ENCODE results near the gene CDC42SE1.

Gene CDC42SE1

DNA sequence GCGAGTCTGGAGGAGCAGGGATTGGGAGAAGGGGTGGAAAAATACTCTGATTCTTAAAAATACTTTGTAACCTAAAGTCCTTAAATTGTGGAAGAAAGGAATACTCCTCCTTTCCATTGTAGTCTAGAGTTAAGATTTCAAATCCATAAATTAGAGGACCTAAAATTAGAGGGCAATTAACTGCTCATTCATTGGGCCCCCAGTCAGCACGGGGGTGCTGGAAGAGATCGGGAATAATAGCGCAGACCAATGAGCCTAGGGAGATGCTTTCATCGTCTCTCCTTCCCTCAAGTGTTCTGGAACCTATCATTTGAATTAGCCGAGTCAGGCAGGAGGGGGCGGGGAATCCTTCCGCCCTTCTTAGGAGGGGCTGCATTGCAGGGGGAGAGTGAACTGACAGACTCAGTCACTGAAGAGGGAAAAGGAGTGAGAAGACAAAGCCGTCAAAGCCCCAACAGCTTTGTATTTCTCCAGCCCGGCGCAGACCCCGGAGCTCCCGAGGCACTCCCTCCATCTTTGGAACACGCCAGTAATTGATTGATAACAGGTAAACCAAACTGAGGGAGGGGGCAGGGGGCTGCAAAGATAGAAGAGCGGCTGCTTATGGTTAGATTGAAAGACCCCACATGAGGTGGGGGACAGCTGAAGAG lies 710 bp upstream of the CDC42SE1 start, which contains the start of gene MLLT11:
TSS of gene MLLT11 (plus strand) at position 391 of the 650 bp plus-strand sequence. CDS start 6,828 bp downstream, outside the sequence.
- Histone ChIP-seq H3K27ac (peak within 1 kb of the TSS; percentile 77), H3K9me3 (ENCODE audit: low read depth, low read length) (no peaks in the 10 kb centered on the region), H3K36me3 (ENCODE audit: insufficient read depth, low read length) (peaks cover 30% of the 10 kb centered on the region), H3K9ac (ENCODE audit: insufficient read length) (peak within 1 kb of the TSS; percentile 89), H3K4me3 (peak within 1 kb of the TSS; percentile 97)
- no peak for DNase-seq (ENCODE audit: low read depth, low spot score)
- TF ChIP-seq POLR2AphosphoS5 (IDR thresholded peaks at IDR 0.05; ENCODE audit: borderline replicate concordance, low read depth, low read length) = peak; percentile 79
- no peak for TF ChIP-seq EZH2 (IDR thresholded peaks at IDR 0.05)
- TF ChIP-seq FOXP2 (optimal IDR thresholded peaks at IDR 0.05; ENCODE audit: control extremely low read depth, extremely low read length, insufficient read depth) = no peak

DNA sequence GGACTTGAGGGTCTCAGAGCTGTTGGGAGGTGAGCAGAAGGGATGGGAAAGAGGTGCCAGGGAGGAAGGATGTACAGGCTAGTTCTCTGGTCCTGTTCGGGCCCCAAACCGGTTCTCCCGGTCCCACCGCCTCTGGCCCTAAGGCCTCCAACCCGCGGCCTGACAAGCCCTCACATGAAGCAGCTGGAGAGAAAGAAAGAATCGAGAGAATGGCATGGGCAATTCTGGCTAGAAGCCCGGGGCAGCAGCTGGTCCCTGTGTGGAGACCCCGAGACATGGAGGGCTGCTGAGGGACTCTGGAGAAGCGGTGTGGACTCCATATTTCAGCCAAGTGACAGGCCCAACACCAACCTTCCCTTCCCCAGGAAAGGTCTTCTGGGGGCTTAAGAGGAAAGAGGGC lies 730 bp downstream of the CDC42SE1 start:
- no peak for DNase-seq (ENCODE audit: low read depth, low spot score)
- 0 out of 2 replicates have a peak overlapping the region, but pooled peaks have one; percentile 21 for H3K27ac ChIP-seq
- H3K4me3 ChIP-seq = peak overlapping the region; percentile 97
- peaks cover 41% of the 10 kb centered on the region for H3K36me3 ChIP-seq (ENCODE audit: insufficient read depth, low read length)
- H3K9ac ChIP-seq (ENCODE audit: insufficient read length) = peak overlapping the region; percentile 89
- no peaks in the 10 kb centered on the region for H3K9me3 ChIP-seq (ENCODE audit: low read depth, low read length)
- TF ChIP-seq FOXP2 (optimal IDR thresholded peaks at IDR 0.05; ENCODE audit: control extremely low read depth, extremely low read length, insufficient read depth) = no peak
- TF ChIP-seq EZH2 (IDR thresholded peaks at IDR 0.05) = no peak
- TF ChIP-seq POLR2AphosphoS5 (IDR thresholded peaks at IDR 0.05; ENCODE audit: borderline replicate concordance, low read depth, low read length) = no peak

DNA sequence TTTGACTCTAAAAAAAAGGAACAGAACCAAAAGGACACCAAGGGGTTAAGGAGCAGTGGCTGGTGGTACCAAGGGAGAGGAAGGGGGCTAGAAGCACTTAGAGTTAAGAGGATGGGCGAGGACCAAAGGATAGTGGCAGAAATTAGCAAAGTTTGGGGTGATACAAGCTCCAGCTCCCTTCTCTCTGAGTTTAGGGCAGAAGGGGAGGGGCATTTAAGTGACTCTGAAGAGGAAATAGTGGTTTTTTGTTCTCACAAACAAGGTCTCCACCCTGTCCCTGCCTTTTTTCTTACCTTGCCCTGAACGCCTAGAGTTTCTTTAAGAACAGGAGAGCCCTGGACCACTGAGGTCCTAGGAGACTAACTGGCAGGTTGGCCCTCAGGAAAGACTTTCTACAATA lies 3.3 kb downstream of the CDC42SE1 start:
- Histone ChIP-seq H3K36me3 (ENCODE audit: insufficient read depth, low read length) (peaks cover 43% of the 10 kb centered on the region), H3K9ac (ENCODE audit: insufficient read length) (no peak overlapping the region), H3K4me3 (no peak overlapping the region), H3K27ac (no peak overlapping the region), H3K9me3 (ENCODE audit: low read depth, low read length) (no peaks in the 10 kb centered on the region)
- TF ChIP-seq FOXP2 (optimal IDR thresholded peaks at IDR 0.05; ENCODE audit: control extremely low read depth, extremely low read length, insufficient read depth) (no peak), POLR2AphosphoS5 (IDR thresholded peaks at IDR 0.05; ENCODE audit: borderline replicate concordance, low read depth, low read length) (no peak), EZH2 (IDR thresholded peaks at IDR 0.05) (no peak)
- DNase-seq (ENCODE audit: low read depth, low spot score) = no peak

DNA sequence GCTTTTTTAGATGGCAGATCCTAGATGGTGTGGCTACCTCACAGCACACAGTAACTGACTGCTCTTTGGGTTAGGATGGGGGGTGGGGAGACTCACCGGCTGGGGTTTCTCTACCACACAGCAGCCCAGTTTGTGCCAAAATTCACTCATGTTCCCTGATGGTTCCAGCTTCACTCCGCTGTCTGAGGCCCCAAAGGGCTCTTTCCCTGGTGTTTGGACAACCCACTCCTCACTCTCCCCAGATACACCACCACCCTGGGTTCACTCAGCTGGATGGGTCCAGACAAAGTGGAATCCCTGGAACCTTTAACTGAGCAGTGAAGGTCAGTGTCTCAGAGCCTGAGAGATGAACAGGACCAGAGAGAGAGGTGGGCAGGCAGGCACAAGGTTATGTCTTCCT lies 3.8 kb downstream of the CDC42SE1 start:
- TF ChIP-seq FOXP2 (optimal IDR thresholded peaks at IDR 0.05; ENCODE audit: control extremely low read depth, extremely low read length, insufficient read depth) (no peak), EZH2 (IDR thresholded peaks at IDR 0.05) (no peak), POLR2AphosphoS5 (IDR thresholded peaks at IDR 0.05; ENCODE audit: borderline replicate concordance, low read depth, low read length) (no peak)
- H3K9ac ChIP-seq (ENCODE audit: insufficient read length) = no peak overlapping the region
- H3K27ac ChIP-seq = no peak overlapping the region
- no peak overlapping the region for H3K4me3 ChIP-seq
- no peak for DNase-seq (ENCODE audit: low read depth, low spot score)
- peaks cover 43% of the 10 kb centered on the region for H3K36me3 ChIP-seq (ENCODE audit: insufficient read depth, low read length)
- no peaks in the 10 kb centered on the region for H3K9me3 ChIP-seq (ENCODE audit: low read depth, low read length)

DNA sequence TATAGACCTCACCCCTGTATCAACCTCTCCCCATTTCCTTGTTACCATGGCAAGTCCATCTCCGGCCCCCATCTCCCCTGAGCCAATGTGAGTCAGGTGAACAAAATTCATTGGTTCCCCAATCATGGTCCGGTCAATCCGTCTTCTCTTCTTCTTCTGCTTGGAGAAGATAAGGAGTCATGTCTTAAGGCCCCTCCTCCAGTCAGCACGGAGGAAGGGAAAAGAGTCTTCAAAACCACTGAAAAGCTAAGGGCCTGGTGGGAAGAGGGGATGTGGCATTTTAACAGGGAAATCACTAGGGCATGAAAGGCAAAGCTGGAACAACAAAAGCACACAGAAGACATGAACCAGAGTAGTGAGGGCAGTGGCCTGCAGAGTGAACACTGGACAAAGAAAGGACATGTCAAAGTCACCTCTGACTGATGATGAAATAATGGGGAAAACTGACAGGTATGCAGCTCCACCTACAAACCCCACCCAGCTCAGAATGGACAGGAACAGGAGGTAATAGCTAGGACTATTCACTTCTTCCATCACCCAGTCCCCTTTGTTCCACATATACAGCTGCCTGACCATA lies 4.4 kb downstream of the CDC42SE1 start:
- H3K27ac ChIP-seq = no peak overlapping the region
- no peak for DNase-seq (ENCODE audit: low read depth, low spot score)
- TF ChIP-seq EZH2 (IDR thresholded peaks at IDR 0.05) = no peak
- no peak for TF ChIP-seq POLR2AphosphoS5 (IDR thresholded peaks at IDR 0.05; ENCODE audit: borderline replicate concordance, low read depth, low read length)
- no peak for TF ChIP-seq FOXP2 (optimal IDR thresholded peaks at IDR 0.05; ENCODE audit: control extremely low read depth, extremely low read length, insufficient read depth)
- no peak overlapping the region for H3K9ac ChIP-seq (ENCODE audit: insufficient read length)
- no peak overlapping the region for H3K4me3 ChIP-seq
- no peaks in the 10 kb centered on the region for H3K9me3 ChIP-seq (ENCODE audit: low read depth, low read length)
- H3K36me3 ChIP-seq (ENCODE audit: insufficient read depth, low read length) = peaks cover 43% of the 10 kb centered on the region

DNA sequence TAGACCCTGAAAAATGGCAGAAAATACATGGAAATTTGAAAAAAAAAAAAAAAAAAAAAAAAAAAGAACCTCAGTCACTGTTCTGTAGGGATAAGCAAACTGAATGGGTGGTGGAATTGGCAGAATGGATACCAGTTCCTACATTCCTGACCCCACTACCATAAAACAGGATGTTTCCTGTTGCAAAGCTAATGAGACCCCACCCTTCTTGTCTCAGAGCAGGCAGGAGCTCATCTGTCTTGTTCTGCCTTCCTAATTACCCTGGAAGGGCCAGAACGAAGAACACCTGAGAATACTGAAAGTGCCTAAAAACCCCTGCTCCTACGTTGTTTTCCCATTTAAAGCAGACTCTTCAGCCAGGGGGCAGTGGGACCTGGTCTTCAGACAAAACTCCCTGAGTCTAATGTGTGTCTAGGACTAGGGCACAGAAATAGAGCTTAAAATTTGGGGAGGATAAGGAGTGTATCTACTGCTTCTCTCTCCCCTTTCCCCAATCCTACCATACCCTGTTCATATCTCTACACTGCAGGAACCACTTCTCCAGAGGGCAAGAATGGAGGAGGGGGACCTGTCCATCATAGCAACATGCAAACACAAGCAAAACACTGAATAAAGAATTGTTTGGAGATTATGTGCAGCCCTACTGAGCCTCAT lies 7.9 kb downstream of the CDC42SE1 start:
- no peak for DNase-seq (ENCODE audit: low read depth, low spot score)
- H3K9me3 ChIP-seq (ENCODE audit: low read depth, low read length) = no peaks in the 10 kb centered on the region
- no peak overlapping the region for H3K9ac ChIP-seq (ENCODE audit: insufficient read length)
- TF ChIP-seq POLR2AphosphoS5 (IDR thresholded peaks at IDR 0.05; ENCODE audit: borderline replicate concordance, low read depth, low read length) = peak; percentile 16; the same call in 1 of the 2 replicates
- TF ChIP-seq FOXP2 (optimal IDR thresholded peaks at IDR 0.05; ENCODE audit: control extremely low read depth, extremely low read length, insufficient read depth) = no peak
- H3K27ac ChIP-seq = no peak overlapping the region
- H3K36me3 ChIP-seq (ENCODE audit: insufficient read depth, low read length) = peaks cover 39% of the 10 kb centered on the region
- H3K4me3 ChIP-seq = no peak overlapping the region

DNA sequence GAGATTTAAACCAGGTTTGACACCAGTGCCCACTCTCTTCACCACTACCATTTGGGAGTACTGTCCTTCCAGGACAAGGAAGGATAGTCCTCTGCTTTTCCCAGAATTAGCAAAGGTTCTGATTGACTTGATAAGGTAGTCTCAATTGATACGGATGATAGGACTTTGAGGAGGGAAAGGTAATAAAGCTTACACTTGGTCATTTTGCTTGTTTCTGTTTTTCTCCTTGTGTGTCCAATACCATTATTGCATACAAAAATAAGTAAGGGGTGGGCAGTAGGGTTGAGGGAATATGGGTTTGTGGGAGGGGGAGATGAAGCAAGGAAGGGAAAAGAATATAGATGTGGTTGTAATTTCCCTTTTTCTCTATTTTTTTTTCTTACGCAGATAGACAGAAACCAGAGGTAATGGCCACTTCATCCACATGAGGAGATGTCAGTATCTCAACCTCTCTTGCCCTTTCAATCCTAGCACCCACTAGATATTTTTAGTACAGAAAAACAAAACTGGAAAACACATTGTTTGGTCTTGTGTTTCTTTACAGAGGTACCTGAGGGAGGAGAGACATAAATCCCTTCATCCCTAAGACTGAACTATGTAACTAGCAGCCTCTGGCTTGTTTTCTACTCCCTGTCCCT lies 9.3 kb downstream of the CDC42SE1 start:
- TF ChIP-seq FOXP2 (optimal IDR thresholded peaks at IDR 0.05; ENCODE audit: control extremely low read depth, extremely low read length, insufficient read depth) (no peak), EZH2 (IDR thresholded peaks at IDR 0.05) (no peak), POLR2AphosphoS5 (IDR thresholded peaks at IDR 0.05; ENCODE audit: borderline replicate concordance, low read depth, low read length) (peak; percentile 26; the same call in 1 of the 2 replicates)

DNA sequence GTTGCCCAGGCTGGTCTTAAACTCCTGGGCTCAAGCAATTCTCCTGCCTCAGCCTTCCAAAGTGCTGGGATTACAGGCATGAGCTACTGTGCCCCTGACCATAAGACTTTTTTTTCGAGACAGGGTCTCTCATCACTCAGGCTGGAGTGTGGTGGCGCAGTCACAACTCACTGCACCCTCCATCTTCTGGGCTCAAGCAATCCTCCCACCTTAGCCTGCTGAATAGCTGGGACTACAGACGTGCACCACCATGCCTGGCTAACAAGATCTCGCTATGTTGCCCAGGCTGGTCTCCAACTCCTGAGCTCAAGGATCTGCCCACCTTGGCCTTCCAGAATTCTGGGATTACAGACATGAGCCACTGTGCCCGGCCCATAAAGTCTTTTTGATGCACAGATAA lies 10.0 kb downstream of the CDC42SE1 start:
- Histone ChIP-seq H3K27ac (no peak overlapping the region), H3K36me3 (ENCODE audit: insufficient read depth, low read length) (peaks cover 19% of the 10 kb centered on the region; the same call in 1 of the 2 replicates), H3K9ac (ENCODE audit: insufficient read length) (no peak overlapping the region), H3K9me3 (ENCODE audit: low read depth, low read length) (no peaks in the 10 kb centered on the region), H3K4me3 (no peak overlapping the region)
- no peak for TF ChIP-seq POLR2AphosphoS5 (IDR thresholded peaks at IDR 0.05; ENCODE audit: borderline replicate concordance, low read depth, low read length)
- no peak for TF ChIP-seq EZH2 (IDR thresholded peaks at IDR 0.05)
- TF ChIP-seq FOXP2 (optimal IDR thresholded peaks at IDR 0.05; ENCODE audit: control extremely low read depth, extremely low read length, insufficient read depth) = no peak
- no peak for DNase-seq (ENCODE audit: low read depth, low spot score)

More for the DNA sequence above, 9.3 kb downstream of the CDC42SE1 start:
- Histone ChIP-seq H3K4me3 (no peak overlapping the region), H3K9me3 (ENCODE audit: low read depth, low read length) (no peaks in the 10 kb centered on the region), H3K27ac (no peak overlapping the region), H3K36me3 (ENCODE audit: insufficient read depth, low read length) (peaks cover 26% of the 10 kb centered on the region), H3K9ac (ENCODE audit: insufficient read length) (no peak overlapping the region)
- no peak for DNase-seq (ENCODE audit: low read depth, low spot score)
